Renal pelvis (tissue), 4 donors: Measurements from ENCODE around the gene C2CD4D. TPM values are rescaled to one million over a fixed set of nuclear protein-coding genes. Genes with fewer than 3 reads are reported as not detected.
"Not testable (repeated sequence)": the region's sequence is repeated elsewhere in the genome, so short reads cannot be mapped to it uniquely, and the experiment has no call there.

Experiments used
- DNase-seq: peaks from one replicate; pipeline ENCODE4 v3.0.0-alpha.2; 2013
- polyA plus RNA-seq, 3 donors: library from polyadenylated mRNA; unstranded; fragments of 120-200 nt; gene quantifications; one replicate each; pipeline ENCODE4 v1.2.1, GENCODE V29; 2013; ENCODE audit not compliant: insufficient read length in 3 of 3

Gene C2CD4D
- polyA plus RNA-seq, 3 donors: 0.16 to 0.35 (median 0.23) TPM

DNA sequence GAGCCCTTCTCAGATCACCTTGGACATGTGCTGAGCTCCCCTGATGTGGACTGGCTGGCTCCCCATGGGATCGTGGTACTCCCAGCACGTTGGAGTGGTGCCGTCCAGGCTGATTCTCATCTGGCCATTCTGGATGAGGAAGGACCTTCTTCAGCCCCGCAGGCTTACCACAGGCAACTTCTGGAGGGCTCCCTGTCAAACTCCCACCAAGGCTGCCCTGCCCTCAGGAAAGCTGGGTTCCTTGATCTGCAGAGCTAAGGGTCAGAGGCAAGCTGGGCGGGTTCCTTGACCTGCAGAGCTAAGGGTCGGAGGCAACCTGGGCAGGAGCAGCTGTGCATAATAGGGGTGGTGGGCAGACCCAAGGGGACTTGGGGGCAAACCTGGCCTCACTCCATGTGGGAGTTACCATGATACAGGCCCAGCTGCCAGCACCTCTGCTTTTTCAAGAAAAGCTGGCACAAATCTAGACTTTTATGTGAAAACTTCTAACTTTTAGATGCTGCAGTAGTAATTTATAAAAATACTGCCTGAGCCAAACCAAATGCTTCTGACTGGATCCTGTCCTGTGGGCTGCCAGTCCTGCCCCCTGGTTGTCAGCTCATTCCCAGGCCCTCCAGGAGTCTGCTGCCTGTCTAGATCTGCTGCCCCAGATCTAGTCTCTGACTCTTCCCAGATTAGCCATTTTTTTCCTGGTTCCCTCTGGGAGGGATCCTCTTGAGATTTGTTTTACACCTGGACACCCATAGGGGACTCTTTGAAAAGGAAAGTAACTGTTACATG lies 19.5 kb upstream of the C2CD4D start:
- DNase-seq: no peak

DNA sequence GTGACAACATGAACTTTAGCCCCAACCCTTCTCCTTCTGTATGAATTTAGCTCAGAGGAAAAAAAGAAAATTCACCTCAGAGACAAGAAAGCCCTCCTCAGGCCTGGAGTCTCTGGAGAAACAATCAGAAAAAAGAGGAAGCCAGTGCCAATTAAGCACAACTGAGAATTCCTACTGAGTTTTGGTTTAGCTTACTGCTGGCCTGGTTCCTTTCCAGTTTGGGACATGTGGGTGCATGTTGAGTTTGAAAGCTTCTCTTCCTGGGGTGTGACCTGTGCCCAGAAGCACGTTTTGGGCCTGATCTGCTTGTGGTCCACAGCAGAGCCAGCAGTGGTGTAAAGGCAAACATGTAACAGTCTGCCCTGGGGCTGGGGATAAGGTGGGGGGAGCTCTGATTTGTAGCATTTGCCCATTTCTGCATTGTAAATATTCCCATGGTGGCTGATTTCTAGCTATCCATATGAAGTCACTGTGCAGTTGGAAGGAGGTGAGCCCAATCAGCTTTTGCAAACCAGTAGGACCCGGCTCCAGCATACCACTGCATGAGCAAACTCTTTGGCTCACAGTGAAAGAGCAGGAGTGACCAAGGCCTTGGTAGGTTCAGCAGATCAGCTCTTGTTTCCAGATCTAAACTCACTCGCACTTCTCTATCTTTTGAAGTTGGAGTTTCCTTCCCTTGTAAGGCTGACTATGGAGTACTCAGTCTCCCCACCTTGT lies 18.6 kb upstream of the C2CD4D start:
- no peak for DNase-seq

DNA sequence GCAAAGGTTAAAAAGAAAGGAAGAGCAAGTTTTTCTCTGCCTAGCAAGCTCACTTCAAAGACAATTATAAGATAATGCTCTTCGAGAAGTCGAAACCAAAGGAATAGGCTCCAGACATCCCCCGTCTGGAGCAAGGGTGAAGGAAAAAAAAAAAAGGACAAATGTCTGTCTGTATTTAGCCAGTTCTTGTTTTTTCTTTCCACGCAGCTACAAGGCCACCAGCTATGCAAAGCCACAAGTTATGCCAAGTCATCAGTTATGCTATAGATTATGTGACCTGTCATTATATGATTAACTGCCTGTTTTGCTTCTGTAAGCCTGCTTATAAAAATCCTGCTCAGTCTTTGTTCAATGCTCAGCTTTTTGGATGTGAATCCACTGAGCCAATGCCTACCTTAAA lies 16.3 kb upstream of the C2CD4D start:
- DNase-seq: no peak

DNA sequence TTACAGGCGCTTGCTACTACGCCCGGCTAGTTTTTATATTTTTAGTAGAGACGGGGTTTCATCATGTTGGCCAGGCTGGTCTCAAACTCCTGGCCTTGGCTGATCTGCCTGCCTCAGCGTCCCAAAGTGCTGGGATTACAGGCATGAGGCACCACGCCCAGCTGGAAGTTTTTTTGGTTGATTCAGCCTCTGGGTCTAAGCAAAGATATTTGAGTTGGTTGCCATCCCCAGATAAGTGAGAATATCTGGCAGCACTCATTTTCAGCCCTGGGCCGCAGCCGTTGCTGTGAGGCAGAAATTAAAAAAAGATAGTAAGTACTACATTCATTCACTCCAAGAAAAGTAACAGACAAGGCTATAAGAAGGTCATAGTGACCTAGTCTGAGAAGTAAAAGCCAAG lies 15.9 kb upstream of the C2CD4D start:
- not testable (repeated sequence) for DNase-seq

DNA sequence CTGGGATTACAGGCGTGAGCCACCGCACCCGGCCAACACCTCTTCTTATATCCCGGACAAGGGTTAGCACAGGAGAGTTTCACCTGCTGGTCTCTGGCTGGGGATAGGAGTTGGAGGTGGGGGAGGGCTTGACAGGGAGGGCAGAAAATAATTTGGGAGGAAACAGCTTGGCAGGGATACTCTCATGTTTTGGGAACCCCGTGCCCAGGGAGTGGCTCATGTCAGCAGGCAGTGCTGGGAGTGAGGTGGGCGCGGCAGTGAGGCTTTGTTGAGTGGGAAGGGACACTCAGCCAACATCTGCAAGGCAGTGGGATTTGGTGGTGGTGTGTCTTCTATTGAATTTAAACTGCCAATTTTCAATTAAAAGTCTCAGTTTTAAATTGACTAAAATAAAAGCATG lies 15.0 kb upstream of the C2CD4D start:
- no peak for DNase-seq

DNA sequence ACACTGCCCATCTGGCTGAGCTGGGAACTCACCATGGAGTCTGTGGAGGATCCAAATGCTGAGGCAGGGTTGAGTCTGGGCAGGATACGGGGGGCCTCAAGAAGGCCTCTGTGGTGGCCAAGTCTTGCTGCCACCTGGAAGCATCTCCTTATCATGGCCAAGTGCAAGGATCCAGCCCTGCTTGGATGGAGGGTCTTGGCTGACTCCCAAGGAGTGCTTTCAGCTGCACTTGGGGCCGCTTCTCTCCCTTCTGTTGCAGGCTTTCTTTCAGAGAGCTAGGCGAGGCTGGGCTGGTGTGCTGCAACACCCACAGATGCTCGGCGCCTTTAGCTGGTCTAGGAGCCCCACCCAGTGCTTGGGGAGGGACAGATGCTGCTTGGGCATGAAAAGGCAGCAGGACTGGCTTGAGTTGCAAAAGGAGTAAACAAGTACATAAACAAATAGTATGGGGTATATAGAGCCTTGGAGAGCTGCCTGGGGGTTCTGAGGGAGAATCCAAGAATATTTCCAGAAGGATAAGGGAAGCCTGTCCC lies 13.9 kb upstream of the C2CD4D start, which contains the start of gene THEM5:
TSS of gene THEM5 (minus strand) at position 302 of the 533 bp plus-strand sequence. CDS start at position 155, 147 bp downstream.
- no peak for DNase-seq

DNA sequence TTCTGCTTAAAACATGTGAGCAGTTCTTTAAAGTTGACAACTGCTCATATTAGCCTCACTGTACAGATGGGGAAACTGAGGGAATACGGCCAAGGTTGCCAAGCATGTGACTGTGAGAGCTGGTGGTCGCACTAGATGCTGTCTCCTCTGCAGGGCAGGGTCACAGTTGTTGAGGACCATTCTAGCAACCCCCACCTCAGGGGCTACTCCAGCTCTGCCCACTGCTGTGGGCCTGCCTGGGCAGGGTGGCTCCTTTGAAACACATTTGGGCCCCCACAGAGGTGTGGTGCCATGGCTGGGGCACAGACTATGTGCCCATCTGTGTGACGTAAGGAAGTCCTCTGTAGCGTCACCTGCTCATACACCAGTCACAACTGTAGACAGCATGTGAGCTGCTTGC lies 13.1 kb upstream of the C2CD4D start:
- DNase-seq: no peak

DNA sequence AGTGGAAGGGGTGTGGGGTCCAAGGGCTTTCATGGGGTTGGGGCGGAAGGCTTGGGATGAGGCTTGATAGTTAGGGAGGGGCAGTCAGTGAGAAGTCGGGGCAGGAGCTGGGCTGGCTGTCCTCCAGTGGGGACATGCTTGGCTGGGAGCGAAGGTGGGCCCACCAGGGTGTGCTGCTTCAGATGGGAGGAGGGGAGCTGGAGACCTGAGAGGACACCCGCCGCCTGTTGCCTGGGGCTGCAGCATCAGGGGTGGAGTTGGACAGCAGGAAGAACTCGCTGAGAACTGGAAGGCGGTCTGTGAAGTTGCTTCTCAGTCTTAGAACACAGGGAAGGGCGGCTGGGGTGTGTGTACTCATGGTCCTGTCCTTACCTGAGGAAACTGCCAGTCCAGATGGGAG lies 12.3 kb upstream of the C2CD4D start:
- no peak for DNase-seq

DNA sequence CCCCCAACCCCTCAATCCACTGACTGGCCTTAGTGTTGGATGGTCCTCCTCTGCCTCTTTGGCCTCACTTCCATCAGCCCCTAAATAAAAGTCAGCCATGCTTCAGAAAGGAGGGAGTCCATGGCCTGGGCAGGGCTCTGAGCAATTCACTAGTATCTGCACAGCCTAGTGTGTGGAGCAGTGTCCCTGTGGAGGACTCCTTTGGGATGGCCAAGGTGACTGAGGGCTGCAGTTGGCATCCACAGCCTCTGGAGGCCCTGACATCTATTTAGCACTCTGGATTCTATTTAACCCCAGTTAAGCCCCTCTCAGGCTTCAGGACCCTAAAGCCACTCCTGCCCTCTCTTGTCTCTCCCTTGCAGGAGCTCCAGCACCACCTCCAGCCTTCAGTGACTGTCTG lies 10.3 kb upstream of the C2CD4D start:
- DNase-seq: no peak

DNA sequence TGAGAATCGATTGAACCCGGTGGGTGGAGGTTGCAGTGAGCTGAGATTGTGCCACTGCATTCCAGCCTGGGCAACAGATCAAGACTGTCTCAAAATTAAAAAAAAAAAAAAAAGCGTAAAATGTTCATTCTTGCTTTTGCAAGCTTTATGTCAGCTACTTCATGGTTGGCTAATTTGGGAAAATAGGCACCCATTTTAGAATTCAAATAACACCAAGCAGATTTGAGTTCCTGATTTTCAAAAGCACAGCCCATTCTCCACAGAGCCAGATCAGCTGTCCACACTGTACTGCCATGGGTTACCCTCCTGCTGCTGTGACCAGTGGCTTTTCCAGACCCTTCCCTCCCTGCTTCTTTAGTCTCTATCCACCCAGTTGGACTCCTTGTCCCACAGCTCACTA lies 9.5 kb upstream of the C2CD4D start:
- DNase-seq: no peak

DNA sequence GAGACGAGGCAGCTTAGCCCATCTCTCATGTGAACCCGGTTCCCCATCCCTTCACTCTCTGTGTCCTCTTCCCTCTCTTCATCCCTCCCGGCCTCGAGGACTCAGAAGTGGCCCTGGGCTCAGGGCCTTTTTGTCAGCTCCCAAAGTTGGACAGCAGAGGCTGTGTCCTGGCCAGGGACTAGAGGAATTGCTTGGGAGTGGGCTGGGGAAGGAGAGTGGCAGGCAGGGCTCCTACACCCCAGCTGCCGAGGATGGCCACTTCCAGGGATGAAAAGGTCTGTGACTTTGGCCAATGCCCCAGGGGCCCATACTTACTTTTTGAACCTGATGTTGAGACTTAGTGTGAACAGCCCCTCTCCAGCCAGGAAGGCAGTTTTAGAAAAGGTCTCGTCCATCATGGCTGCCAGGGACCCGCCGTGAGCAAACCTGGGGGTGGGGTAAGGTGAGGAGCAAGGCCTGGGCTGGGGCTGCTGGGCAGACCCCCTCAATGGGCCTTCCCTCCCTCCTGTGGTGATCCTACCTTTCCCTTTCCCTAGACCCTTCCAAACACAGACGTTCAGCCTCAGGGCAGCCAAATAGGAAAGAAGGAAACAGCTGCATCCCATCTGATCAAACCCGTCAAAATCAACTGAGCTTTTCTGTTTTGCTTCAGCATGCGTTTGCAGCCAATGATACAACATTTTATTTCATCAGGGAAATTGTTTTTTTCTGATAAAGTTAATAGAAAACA lies 8.4 kb upstream of the C2CD4D start:
- DNase-seq: no peak

DNA sequence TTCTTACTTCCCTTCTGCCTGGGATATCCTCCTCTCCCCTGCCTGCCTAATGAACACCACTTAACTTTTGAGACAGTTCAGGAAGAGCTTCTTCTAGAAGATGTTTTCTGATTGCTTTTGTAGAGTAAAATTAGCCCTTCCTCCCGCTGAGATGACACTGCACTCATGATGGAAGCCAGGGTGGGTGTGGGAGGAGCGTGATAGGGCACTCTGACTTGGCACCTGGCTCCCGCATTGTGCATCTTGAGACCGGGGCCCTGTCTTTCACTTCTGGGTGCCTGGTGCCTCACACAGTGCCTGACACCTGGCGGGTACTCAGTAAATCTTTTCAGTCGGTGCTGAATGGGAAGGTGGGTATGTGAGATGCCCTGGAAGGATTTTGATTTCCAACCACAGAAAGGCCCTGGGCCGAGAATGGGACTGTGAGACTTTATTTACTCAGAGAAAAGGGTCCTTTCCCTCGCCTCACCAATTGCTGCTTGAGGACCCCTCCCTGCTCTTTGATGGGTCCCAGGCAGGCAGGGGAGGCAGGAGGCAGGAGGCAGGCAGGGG lies 7.1 kb upstream of the C2CD4D start:
- DNase-seq: no peak

DNA sequence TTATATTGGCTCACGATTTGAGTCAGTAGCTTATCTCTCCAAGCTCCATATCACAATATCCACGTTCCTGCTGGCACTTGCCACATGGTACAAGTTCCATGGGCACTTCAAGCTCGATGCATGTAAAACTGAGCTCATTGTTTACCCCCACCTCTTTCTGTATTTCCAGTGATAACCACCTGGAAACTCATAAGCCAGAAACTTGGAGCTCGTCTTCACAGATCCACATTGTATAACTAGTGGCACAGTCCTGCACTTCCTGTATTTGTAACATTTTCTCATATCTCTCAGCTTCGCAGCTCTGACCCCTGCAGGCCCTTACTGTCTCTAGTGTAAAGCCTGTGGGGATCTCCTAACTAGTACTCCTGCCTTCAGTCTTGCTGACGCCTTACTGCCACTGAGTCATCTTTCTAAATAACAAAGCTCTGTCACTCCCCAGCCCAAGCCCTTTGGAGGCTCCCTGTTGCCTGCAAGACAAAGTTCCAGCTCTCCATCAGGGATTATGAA lies 6.5 kb upstream of the C2CD4D start:
- no peak for DNase-seq

DNA sequence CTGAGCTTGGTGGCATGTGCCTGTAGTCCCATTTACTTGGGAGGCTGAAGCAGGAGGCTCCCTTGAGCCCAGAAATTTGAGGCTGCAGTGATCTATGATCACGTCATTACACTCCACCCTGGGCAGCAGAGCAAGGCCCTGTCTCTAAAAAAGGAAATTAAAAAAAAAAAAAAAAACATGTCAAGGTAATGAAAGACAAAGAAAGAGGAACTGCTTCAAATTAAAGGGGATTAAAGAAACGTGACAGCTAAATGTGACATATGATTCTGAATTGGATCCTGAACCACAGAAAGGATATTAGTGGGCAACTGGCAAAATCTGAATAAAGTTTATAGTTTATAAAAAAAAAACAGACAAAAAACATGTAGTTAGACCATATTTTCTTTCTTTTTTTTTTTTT lies 3.8 kb upstream of the C2CD4D start:
- DNase-seq: no peak

DNA sequence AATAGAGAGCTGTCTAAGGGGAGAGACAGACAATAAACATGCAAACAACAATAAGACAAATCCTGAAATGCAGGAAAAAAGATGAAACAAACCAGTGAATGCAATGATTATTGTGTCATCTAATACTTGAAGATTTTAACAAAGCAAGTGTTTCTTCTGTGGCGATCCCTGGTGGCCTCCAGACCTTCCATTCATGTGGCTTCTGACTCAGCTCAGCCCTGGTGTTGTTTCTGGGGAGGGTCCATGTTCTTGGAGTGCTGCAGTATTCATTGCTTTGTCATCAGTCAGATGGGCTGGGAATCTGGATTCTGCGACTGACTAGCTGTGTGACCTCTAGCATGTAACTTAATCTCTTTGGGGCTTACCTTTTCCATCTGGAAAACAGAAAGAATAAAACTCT lies 1.5 kb upstream of the C2CD4D start:
- DNase-seq: no peak

DNA sequence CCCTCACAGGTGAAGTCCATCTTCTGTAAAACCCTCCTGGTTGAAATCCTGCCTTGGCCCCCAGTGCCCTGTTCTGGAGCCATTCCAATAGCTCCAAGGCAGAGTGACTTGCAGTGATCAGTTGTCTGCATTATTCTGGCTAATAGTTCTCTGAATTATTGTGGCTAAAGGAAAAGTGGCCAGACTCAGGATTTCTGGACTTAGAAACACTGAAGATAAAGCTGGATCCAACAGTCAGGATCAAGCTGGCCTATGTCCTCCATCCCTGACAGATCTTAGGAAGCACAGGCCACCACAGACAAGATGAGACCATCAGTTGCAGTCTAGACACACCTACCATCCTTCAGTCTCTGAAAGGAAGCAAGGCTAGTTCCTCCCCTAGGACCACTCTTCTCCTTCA lies 801 bp upstream of the C2CD4D start:
- no peak for DNase-seq

DNA sequence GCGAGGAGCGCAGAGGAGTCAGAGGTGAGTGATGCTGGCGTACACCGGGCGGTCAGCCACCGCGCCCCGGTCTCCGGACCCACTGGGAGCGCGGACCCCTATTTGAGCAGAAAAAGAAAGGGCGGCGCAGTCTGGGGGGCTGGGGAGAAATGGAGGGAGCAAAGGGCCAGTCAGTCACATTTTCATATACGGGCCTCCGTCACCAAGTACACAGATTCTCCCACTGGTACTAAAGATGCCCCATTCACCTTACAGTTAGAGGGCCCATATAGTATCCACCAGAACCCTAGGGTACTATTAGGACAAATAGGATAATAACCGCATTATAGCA lies 573 bp downstream of the C2CD4D start:
- DNase-seq: no peak

DNA sequence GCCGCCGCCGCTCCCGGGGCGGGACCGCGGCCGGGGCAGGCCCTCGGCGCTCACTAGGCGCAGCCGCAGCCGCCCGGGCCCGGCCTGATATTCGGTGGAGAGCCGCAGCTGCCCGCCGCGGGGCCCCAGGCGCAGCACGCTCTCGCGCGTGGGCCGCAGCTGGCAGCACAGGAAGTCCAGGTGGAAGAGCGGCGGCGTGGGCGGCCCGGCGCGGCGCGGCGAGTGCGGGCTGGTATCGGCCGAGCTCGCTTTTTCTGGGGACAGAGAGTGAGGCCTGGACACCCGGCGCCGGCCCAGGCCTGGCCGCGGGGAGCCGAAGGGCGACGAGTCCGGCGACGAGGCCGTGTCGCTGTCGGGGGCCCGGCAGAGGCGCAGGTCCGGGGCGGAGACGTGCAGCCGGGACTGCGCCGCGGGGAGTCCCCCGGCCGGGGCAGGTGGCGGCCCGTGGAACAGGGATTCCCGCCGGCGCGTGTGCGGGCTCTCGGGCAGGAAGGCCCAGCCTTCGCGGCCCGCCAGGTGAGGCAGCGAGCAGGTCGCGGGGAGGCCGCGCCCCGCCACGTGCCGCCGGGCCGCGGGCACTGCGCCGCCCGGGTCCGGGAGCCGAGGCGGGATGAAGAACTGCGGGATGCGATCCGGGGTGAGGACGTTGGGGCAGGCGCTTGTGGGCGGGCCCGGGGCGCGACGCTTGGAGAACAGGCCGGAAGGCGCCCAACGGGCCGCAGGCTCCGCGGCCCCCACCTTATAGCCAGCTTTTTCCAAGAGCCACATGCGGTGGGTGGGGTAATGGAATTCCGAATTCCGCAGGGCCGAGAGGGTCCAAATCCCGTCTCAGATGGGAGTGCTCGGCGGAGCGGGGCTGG lies 1.2 kb downstream of the C2CD4D start:
- no peak for DNase-seq

DNA sequence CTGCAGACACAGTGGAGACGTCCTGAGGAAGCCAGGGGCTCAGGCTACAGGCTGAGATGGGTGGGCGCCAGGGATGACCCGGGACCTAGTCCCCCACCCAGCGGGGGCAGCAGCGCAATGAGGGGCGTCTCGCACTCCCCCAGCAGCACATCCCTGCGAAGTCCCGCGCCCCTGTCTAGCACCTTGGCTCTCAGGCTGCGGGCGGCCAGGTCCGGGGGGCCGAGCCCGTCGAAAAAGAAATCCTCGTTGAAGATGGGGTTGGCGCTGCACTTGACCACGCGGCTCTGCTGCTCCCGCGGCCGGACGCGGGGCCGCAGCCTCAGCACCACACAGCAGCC lies 1.8 kb downstream of the C2CD4D start:
- no peak for DNase-seq

DNA sequence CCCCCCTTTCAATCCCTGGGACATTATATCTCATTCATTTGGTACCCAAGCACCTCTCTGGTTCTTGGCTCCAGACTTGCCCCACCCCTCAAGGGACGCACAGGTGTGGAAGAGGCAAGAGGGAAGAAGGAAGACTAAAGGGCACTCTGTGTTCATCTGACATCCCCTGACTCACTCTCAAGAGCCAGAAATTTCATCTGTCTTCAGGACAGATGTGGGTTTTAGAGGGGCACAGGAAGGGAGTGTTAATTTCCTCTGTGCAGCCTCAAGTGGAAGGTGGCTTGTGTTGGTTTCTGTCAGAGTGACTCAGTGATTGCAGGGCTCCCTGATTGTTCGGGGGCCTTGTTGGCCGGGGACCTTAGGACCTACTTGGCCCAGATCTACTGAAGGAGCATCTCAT lies 2.4 kb downstream of the C2CD4D start:
- DNase-seq: no peak

DNA sequence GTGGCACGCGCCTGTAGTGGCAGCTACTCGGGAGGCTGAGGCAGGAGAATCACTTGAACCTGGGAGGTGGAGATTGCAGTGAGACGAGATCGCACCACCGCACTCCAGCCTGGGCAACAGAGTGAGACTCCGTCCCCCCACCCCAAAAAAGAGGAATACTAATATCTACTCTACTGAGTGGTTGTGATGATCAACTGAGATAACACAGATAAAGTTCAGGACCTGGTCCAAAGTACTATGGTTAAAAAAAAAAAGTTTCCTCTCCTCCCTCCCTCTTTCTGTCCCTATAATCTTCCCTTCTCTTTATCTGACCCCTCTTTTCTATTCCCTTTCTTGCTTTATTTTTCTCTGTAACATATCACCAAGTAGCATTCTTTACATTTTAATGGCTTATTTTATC lies 4.0 kb downstream of the C2CD4D start:
- no peak for DNase-seq
